ENCODE data around the gene ACTL10.
"Not testable (repeated sequence)": the region's sequence is repeated elsewhere in the genome, so short reads cannot be mapped to it uniquely, and the experiment has no call there.

Gene ACTL10

DNA sequence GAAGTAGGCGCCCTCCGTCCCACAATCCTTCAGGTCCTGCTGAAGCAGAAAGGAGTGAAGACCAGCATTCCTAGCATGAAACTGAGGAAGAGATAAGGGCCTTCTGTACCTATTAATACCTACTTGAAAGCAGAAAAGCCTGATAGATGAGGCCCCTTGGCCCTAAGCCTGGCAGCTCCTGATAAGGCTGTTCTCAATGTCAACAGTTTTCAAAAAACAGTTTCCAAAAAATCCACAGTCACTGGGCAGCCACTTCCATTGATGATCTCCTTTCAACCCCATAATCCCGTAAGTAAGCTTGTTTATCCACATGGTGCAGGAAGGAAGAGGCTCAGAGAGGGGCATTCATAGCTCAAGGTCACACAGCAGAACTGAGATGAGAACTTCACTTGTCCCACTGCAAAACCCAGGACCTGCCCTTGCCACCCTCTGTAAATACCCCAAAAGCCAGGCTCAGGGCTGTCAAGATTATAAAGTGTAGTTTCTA is 22.2 kb downstream of the ACTL10 start:
- Mint-ChIP-seq H3K27me3 (no peaks in the 10 kb centered on the region), H3K27ac (no peak overlapping the region), H3K4me1 (peaks cover 33% of the 10 kb centered on the region), H3K4me3 (no peak overlapping the region), H3K9me3 (no peaks in the 10 kb centered on the region), H3K36me3 (no peaks in the 10 kb centered on the region)
- ATAC-seq: no peak

DNA sequence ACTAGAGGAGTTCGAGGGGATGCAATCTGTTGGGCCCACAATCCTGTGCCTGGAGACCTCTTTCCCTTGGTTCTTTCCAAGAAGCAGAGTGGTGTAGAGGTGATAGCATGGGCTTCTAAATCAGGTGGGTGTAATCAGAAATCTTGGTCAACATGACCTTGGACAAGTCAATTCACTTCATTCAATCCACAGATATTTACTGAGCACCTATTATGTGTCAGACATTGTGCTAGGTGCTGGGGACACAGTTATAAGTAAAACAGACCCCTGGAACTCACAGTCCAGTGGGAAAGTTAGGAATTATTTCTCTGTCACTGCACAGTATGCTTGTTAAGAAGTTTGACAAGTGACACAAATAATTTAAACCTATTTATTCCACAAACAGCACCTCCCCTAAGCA is 22.8 kb downstream of the ACTL10 start:
- H3K4me3 Mint-ChIP-seq: no peak overlapping the region
- H3K36me3 Mint-ChIP-seq: no peaks in the 10 kb centered on the region
- H3K4me1 Mint-ChIP-seq: peaks cover 32% of the 10 kb centered on the region
- ATAC-seq: no peak
- no peaks in the 10 kb centered on the region for H3K27me3 Mint-ChIP-seq
- H3K9me3 Mint-ChIP-seq: no peaks in the 10 kb centered on the region
- H3K27ac Mint-ChIP-seq: no peak overlapping the region

DNA sequence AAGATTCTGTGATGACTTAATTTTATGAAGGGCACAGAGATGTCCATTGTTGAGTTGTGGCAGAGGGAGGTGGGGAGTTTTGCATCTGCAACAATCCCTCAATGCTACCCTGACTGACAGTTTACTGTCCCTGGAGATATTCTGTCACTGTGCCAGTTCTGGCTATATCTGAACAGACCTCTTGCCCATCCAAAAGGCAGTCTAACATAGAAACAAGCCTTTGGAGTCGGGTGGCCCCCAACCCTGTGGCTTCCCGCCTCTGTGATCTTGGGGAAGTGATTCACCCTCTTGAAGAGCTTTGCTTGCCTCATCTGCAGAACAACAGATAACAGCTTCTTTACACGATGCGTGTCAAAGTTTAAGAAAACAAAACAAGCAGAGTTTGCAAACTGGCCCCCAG is 23.2 kb downstream of the ACTL10 start:
- no peak overlapping the region for H3K4me3 Mint-ChIP-seq
- H3K27ac Mint-ChIP-seq: no peak overlapping the region
- H3K4me1 Mint-ChIP-seq: peaks cover 27% of the 10 kb centered on the region
- H3K27me3 Mint-ChIP-seq: no peaks in the 10 kb centered on the region
- H3K9me3 Mint-ChIP-seq: no peaks in the 10 kb centered on the region
- no peak for ATAC-seq
- H3K36me3 Mint-ChIP-seq: no peaks in the 10 kb centered on the region

DNA sequence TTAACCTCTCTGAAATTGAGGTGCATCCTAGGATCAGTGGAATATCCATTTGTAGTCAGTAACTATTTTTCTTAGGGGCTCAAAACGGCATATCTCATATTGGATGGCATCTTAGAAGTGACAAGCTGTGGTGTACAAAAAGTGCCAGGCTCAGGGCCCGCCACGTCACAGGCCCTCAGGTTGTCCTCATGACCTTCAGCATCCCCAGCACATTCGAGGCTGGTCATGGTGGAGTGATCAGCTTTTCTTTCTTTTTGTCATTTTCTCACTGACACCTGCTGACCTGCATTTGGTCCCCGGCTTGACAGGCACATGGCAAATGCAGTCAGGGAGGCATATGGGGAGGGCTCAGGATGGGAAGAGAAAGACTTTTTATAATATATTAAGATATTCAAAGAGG is 26.5 kb downstream of the ACTL10 start:
- H3K27ac Mint-ChIP-seq: no peak overlapping the region
- no peaks in the 10 kb centered on the region for H3K27me3 Mint-ChIP-seq
- peaks cover 7% of the 10 kb centered on the region for H3K4me1 Mint-ChIP-seq
- H3K4me3 Mint-ChIP-seq: no peak overlapping the region
- peaks cover 1% of the 10 kb centered on the region for H3K36me3 Mint-ChIP-seq
- ATAC-seq: no peak
- peaks cover under 1% of the 10 kb centered on the region for H3K9me3 Mint-ChIP-seq

DNA sequence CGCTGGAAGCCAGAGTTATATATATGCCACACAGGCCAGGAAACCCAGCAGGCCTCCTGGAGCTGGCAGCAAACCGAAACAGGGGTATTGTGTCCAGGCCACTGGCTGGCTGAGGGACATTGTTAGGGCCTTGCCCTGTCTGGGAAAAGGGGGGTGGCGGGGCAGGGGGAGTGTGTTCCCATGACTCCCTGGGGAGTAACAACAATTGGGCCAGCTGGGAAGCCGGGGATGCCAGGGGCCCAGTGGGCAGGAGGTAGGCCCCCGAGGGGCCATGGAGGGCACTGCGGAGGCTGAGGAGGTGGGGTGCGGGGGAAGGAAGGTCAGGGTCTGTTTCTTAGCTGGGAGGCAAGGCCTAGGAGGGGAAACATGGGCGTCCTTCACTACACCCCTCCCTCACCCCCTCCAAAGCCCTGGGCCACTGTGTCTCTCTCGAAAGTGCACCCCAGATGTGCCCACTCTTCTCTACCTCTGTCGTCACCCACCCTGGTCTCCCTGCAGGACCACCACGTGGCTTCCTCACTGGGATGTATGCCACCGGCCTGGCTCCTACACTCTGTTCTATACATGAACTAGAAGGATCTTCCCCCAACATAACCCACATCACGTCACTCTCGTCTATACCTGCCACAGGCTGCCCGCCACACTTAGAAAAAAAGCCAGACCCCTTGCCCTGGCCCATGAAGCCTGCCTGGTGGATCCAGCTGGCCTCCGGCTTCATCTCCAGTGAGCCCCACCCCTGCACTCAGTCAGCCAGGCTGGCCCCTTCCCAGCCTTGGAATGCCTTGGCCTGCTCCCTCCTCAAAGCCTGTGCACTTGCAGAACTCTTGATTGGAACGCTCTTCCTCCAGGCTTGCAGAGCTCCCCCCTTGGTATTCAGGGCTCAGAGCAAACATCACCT is 27.2 kb downstream of the ACTL10 start:
- no peak overlapping the region for H3K4me3 Mint-ChIP-seq
- no peak for ATAC-seq

DNA sequence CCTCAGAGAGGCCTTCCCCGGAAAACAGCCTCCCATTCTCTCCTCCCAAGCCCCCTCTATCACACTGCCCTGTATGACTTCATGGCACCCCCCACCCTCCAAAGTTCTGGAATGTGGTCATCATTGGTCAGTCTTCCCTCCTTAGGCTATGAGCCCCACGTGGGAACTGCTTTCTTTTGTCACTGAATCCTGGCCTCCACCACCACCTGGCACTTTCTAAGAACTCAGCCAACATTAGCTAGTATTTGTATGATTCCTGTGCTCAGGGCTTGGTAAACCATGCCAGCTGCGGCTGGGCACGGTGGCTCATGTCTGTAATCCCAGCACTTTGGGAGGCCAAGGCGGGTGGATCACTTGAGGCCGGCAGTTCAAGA is 27.9 kb downstream of the ACTL10 start:
- no peak overlapping the region for H3K4me3 Mint-ChIP-seq
- H3K9me3 Mint-ChIP-seq: peaks cover 2% of the 10 kb centered on the region
- ATAC-seq: no peak
- H3K36me3 Mint-ChIP-seq: peaks cover 5% of the 10 kb centered on the region
- H3K4me1 Mint-ChIP-seq: no peaks in the 10 kb centered on the region
- H3K27me3 Mint-ChIP-seq: no peaks in the 10 kb centered on the region
- H3K27ac Mint-ChIP-seq: no peak overlapping the region

More for the DNA sequence above, 27.2 kb downstream of the ACTL10 start:
- Mint-ChIP-seq H3K27me3 (no peaks in the 10 kb centered on the region), H3K27ac (no peak overlapping the region), H3K4me1 (peaks cover under 1% of the 10 kb centered on the region), H3K9me3 (peaks cover 2% of the 10 kb centered on the region), H3K36me3 (peaks cover 5% of the 10 kb centered on the region)

DNA sequence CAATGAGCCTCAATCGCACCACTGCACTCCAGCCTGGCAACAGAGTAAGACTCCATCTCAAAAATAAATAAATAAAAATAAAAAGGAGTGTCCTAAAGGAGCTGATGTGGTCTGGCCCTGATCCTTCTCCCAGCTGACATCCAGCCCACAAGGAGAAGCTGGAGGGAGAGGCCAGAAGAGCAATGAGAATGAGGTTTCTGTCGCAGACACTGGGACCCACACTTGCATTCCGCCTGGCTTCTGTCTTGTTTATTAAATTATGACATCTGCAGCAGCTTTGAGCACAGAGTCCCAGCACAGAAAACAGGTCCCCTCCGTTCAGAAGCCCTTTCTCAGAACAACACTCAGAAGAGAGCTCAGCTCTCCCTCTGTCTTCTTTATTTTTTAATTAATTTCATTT is 29.7 kb downstream of the ACTL10 start:
- Mint-ChIP-seq H3K9me3 (peaks cover 2% of the 10 kb centered on the region), H3K4me3 (no peak overlapping the region), H3K4me1 (no peaks in the 10 kb centered on the region), H3K36me3 (peaks cover 5% of the 10 kb centered on the region), H3K27me3 (no peaks in the 10 kb centered on the region), H3K27ac (no peak overlapping the region)
- ATAC-seq: no peak

DNA sequence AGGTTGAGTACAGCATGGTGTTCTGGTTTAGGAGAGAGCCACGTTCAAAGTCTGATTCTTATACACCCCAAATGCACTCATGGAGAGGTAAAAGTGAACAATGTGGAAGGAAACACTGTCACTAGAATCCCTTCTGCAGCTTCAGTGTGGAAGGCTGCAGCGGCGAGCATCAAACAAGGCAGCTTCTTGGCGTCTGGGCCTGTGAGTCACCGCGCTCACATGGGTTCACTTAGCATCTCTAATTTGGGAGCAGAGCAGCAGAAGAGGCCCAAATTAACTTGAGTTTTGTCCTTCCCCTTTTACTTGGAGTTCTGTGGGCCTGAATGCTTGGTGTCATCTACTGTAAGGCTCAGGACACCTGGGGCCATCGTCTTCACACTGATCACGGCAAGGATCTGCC is 30.4 kb downstream of the ACTL10 start:
- no peak overlapping the region for H3K27ac Mint-ChIP-seq
- no peak for ATAC-seq
- H3K4me1 Mint-ChIP-seq: no peaks in the 10 kb centered on the region
- peaks cover 2% of the 10 kb centered on the region for H3K9me3 Mint-ChIP-seq
- H3K27me3 Mint-ChIP-seq: no peaks in the 10 kb centered on the region
- H3K36me3 Mint-ChIP-seq: peaks cover 5% of the 10 kb centered on the region
- H3K4me3 Mint-ChIP-seq: no peak overlapping the region

DNA sequence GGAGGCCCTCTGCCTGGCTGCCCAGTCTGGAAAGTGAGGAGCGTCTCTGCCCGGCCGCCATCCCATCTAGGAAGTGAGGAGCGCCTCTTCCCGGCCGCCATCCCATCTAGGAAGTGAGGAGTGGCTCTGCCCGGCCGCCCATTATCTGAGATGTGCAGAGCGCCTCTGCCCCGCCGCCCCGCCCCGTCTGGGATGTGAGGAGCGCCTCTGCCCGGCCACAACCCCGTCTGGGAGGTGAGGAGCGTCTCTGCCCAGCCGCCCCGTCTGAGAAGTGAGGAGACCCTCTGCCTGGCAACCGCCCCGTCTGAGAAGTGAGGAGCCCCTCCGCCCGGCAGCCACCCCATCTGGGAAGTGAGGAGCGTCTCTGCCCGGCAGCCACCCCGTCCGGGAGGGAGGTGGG is 32.2 kb downstream of the ACTL10 start:
- not testable (repeated sequence) for H3K27me3 Mint-ChIP-seq, ATAC-seq, H3K9me3 Mint-ChIP-seq, H3K4me3 Mint-ChIP-seq, H3K36me3 Mint-ChIP-seq, H3K4me1 Mint-ChIP-seq, H3K27ac Mint-ChIP-seq

DNA sequence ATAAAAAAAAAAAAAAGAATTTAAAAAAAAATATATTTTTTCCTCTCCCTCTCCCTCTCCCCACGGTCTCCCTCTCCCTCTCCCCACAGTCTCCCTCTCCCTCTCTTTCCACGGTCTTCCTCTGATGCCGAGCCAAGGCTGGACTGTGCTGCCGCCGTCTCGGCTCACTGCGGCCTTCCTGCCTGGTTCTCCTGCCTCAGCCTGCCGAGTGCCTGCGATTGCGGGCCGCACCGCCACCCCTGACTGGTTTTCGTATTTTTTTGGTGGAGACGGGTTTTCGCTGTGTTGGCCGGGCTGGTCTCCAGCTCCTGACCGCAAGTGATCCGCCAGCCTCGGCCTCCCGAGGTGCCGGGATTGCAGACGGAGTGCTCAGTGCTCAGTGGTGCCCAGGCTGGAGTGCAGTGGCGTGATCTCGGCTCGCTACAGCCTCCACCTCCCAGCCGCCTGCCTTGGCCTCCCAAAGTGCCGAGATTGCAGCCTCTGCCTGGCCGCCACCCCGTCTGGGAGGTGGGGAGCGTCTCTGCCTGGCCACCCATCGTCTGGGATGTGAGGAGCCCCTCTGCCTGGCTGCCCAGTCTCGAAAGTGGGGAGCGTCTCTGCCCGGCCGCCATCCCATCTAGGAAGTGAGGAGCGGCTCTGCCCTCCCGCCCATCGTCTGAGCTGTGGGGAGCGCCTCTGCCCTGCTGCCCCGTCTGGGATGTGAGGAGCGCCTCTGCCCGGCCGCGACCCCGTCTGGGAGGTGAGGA is 34.1 kb downstream of the ACTL10 start:
- H3K36me3 Mint-ChIP-seq, H3K4me1 Mint-ChIP-seq, H3K27ac Mint-ChIP-seq, H3K27me3 Mint-ChIP-seq, H3K9me3 Mint-ChIP-seq, H3K4me3 Mint-ChIP-seq, ATAC-seq: not testable (repeated sequence)

DNA sequence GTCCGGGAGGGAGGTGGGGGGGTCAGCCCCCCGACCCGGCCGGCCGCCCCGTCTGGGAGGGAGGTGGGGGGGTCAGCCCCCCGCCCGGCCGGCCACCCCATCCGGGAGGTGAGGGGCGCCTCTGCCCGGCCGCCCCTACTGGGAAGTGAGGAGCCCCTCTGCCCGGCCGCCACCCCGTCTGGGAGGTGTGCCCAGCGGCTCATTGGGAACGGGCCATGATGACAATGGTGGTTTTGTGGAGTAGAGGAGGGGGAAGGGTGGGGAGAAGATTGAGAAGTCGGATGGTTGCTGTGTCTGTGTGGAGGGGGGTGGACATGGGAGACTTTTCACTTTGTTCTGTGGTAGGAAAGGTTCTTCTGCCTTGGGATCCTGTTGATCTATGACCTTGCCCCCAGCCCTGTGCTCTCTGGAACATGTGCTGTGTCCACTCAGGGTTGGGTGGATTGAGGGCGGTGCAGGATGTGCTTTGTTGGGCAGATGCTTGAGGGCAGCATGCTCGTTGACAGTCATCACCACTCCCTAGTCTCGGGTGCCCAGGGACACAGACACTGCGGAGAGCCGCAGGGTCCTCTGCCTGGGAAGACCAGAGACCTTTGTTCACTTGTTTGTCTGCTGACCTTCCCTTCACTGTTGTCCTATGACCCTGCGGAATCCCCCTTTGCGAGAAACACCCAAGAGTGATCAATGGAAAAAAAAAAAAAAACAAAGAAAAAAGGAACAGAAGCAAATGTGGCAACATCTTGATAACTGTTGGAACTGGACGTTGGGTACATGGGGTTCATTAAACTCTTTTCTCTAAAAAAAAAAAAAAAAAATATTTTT is 35.1 kb downstream of the ACTL10 start:
- Mint-ChIP-seq H3K4me1 (no peaks in the 10 kb centered on the region), H3K4me3 (no peak overlapping the region), H3K9me3 (peaks cover 2% of the 10 kb centered on the region), H3K27me3 (no peaks in the 10 kb centered on the region), H3K27ac (no peak overlapping the region), H3K36me3 (peaks cover 5% of the 10 kb centered on the region)
- ATAC-seq: no peak

DNA sequence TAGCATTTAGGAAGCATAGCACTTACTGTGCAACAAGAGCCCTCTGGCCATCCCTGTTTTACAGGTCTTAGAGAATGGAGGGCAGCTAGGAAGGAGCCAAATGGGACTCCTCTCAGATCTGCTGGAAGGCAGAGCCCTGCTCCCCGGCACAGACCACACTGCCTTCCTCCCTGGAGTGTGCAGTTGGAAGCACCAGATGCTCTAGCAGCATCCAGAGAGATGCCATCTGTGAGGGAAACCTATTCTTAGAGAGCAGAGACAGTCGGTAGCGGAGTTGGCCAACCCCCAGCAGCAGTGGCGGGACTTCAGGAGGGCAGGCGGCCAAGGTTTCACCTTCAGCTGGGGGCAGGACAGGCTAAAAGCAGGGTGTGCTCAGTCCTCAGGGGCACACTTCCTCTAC is 36.1 kb downstream of the ACTL10 start:
- H3K27ac Mint-ChIP-seq: no peak overlapping the region
- H3K27me3 Mint-ChIP-seq: no peaks in the 10 kb centered on the region
- H3K4me3 Mint-ChIP-seq: no peak overlapping the region
- peaks cover 2% of the 10 kb centered on the region for H3K9me3 Mint-ChIP-seq
- peaks cover 12% of the 10 kb centered on the region for H3K36me3 Mint-ChIP-seq
- no peak for ATAC-seq
- no peaks in the 10 kb centered on the region for H3K4me1 Mint-ChIP-seq

DNA sequence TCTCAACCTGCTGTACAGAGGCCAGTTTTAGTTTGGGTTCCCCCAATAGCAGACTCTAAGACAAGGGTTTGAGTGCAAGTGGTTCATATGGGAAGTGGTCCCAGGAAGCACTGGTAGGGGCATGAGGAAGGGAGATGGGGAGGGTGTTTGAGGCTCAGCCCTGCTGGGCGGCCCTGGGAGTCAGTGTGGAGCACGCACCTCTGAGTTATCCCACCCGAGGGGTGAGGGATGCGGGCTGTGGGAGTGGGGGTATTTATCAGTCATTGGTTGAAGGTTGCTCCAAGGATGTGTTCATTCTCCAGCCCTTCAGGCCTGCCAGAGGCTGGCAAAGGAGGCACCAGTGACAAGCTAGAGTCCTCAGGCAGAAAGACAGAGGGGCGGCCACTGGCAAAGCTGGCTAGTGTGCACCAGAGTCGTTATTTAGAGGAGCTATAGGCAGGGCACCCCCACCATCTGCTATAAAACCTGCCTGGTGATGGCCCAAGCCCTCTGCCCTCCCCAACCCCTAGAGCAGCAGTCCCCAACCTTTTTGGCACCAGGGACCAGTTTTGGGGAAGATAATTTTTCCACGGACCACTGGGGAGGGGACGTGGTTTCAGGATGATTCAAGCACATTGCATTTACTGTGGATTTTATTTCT is 36.9 kb downstream of the ACTL10 start:
- Mint-ChIP-seq H3K4me1 (no peaks in the 10 kb centered on the region), H3K27me3 (no peaks in the 10 kb centered on the region)

DNA sequence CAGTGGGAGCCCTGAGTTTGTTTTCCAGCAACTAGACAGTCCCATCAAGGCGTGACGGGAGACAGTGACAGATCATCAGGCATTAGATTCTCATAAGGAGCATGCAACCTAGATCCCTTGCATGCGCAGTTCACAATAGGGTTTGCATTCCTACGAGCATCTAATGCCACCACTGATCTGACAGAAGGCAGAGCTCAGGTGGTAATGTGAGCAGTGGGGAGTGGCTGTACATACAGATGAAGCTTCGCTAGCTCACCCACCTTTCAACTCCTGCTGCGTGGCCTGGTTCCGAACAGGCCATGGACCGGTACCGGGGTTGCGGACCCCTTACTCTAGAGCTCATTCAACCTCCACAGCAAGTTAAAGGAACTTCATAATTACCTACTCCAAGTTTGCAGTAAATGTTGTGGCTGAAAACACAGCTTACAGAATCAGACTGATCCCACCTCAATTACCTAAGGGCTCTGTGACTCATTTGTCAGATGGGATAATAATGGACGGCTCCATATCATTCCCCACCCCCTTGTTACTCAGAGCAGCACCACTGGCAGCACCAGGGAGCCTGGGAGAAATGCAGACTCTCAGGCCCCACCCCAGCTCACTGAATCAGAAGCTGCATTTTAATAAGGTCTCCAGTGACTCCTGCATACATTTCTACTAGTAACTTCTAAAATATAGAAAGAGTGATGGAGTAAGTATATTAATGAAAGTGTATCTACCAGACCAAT is 37.6 kb downstream of the ACTL10 start:
- Mint-ChIP-seq H3K4me3 (no peak overlapping the region), H3K36me3 (peaks cover 7% of the 10 kb centered on the region), H3K4me1 (peaks cover 2% of the 10 kb centered on the region), H3K27ac (no peak overlapping the region), H3K9me3 (no peaks in the 10 kb centered on the region), H3K27me3 (no peaks in the 10 kb centered on the region)
- no peak for ATAC-seq

More for the DNA sequence above, 36.9 kb downstream of the ACTL10 start:
- Mint-ChIP-seq H3K4me3 (no peak overlapping the region), H3K36me3 (peaks cover 7% of the 10 kb centered on the region), H3K27ac (no peak overlapping the region), H3K9me3 (no peaks in the 10 kb centered on the region)
- no peak for ATAC-seq
